Fibroblast of lung (primary cell): ENCODE measurements around the gene PSMG3. TPM values are rescaled to one million over a fixed set of nuclear protein-coding genes. Genes with fewer than 3 reads are reported as not detected.

Experiments used
- DNase-seq, 2 donors: peaks; one replicate each; pipeline versions ENCODE4 v3.0.0 to v3.0.0-alpha.2; 2010; ENCODE audit warnings: low read depth in 2 of 2
- H2AFZ ChIP-seq: 2 replicates; pipeline ENCODE4 v1.5.1; 2012; ENCODE audit warnings: low read length, control low read depth, inconsistent platforms
- H3K27ac ChIP-seq: 2 replicates; pipeline ENCODE4 v1.5.1; 2011; ENCODE audit warnings: low read length, control low read depth; ENCODE audit not compliant: insufficient read depth
- H3K27me3 ChIP-seq: 2 replicates; pipeline ENCODE4 v1.5.1; 2011; ENCODE audit warnings: mild to moderate bottlenecking, low read length; ENCODE audit not compliant: control insufficient read depth, insufficient read depth
- H3K36me3 ChIP-seq: 2 replicates; pipeline ENCODE4 v1.5.1; 2011; ENCODE audit warnings: low read length; ENCODE audit not compliant: control insufficient read depth, insufficient read depth
- H3K4me1 ChIP-seq: 2 replicates; pipeline ENCODE4 v1.5.1; 2011; ENCODE audit warnings: low read length; ENCODE audit not compliant: control insufficient read depth, insufficient read depth; ENCODE audit errors: extremely low read depth
- H3K4me2 ChIP-seq: 2 replicates; pipeline ENCODE4 v1.5.1; 2011; ENCODE audit warnings: low read length, control low read depth; ENCODE audit not compliant: insufficient read depth; ENCODE audit errors: extremely low read depth
- H3K4me3 ChIP-seq, 4 experiments: fragments of 200-600 bp in 1 of 4; sonication (generic) in 1 of 4; replicated peaks in 1 of 4; 2 replicates each; pipeline ENCODE4 v1.5.1; 2011 to 2016; ENCODE audit warnings: low read length in 4 of 4, low read depth in 3 of 4, mild to moderate bottlenecking in 3 of 4, control low read depth in 2 of 4, inconsistent platforms in 1 of 4, mixed read lengths in 1 of 4; ENCODE audit not compliant: insufficient read depth in 1 of 4; ENCODE audit errors: control extremely low read depth in 1 of 4
- H3K79me2 ChIP-seq: 2 replicates; pipeline ENCODE4 v1.5.1; 2012; ENCODE audit warnings: mild to moderate bottlenecking, low read length, inconsistent platforms; ENCODE audit not compliant: control insufficient read depth, insufficient read depth
- H3K9ac ChIP-seq: 2 replicates; pipeline ENCODE4 v1.5.1; 2011; ENCODE audit warnings: mild to moderate bottlenecking, low read length, control low read depth; ENCODE audit not compliant: insufficient read depth
- H3K9me3 ChIP-seq: 2 replicates; pipeline ENCODE4 v1.5.1; 2012; ENCODE audit warnings: low read depth, low read length; ENCODE audit not compliant: control insufficient read depth, insufficient read depth
- H4K20me1 ChIP-seq: 2 replicates; pipeline ENCODE4 v1.5.1; 2011; ENCODE audit warnings: low read length; ENCODE audit not compliant: control insufficient read depth, insufficient read depth; ENCODE audit errors: extremely low read depth
- CTCF ChIP-seq, 2 donors: IDR thresholded peaks in 1 of 2; conservative IDR thresholded peaks in 1 of 2; 1 replicate in 1 of 2; 2 replicates in 1 of 2; pipeline ENCODE4 v1.5.1; 2011 to 2012; ENCODE audit warnings: low read length in 2 of 2, control low read depth in 1 of 2, inconsistent platforms in 1 of 2, low read depth in 1 of 2, mild to moderate bottlenecking in 1 of 2
- EZH2 ChIP-seq: IDR thresholded peaks from 2 replicates; pipeline ENCODE4 v1.5.1; 2012; ENCODE audit warnings: low read length, control low read depth, mild to moderate bottlenecking; ENCODE audit errors: missing control alignments
- polyA plus RNA-seq, 2 donors: library from polyadenylated mRNA; depleted of rRNA in 1 of 2; stranded (reverse) in 1 of 2; unstranded in 1 of 2; fragments of >200 nt; gene quantifications; 2 replicates each; pipeline ENCODE4 v1.2.1, GENCODE V29; 2011 to 2012; ENCODE audit warnings: missing spikeins in 1 of 2
- total RNA-seq: library from RNA; depleted of rRNA; stranded (reverse); fragments of >200 nt; gene quantifications from 2 replicates; pipeline ENCODE4 v1.2.1, GENCODE V29; 2014

Gene PSMG3
- total and polyA plus RNA-seq, 2 donors (not counting 1 experiment from before 2014, with no cell fraction given), result 19.3 to 24.6 TPM

GRCh38 chr7:1526271-1526754 is 43.5 kb downstream of the PSMG3 start:
- no peaks in the 10 kb centered on the region for H4K20me1 ChIP-seq
- no peaks in the 10 kb centered on the region for H3K36me3 ChIP-seq
- no peak overlapping the region for H3K27ac ChIP-seq
- H3K4me1 ChIP-seq, result no peaks in the 10 kb centered on the region
- no peak for DNase-seq
- no peak overlapping the region for H3K9ac ChIP-seq
- peaks cover 2% of the 10 kb centered on the region for H3K79me2 ChIP-seq
- H3K27me3 ChIP-seq, result peaks cover 16% of the 10 kb centered on the region
- no peak overlapping the region for H3K4me2 ChIP-seq
- H2AFZ ChIP-seq, result peak overlapping the region; percentile 3
- peak overlapping the region in 1 of 4 experiments; percentile 14 for H3K4me3 ChIP-seq
- TF ChIP-seq CTCF (conservative IDR thresholded peaks at IDR 0.05 in 1 of 2, IDR thresholded peaks at IDR 0.05 in 1 of 2; ENCODE audit: low read depth in 1 of 2, low read length in 2 of 2), result no peak
- TF ChIP-seq EZH2, result no peak
- no peaks in the 10 kb centered on the region for H3K9me3 ChIP-seq

DNA sequence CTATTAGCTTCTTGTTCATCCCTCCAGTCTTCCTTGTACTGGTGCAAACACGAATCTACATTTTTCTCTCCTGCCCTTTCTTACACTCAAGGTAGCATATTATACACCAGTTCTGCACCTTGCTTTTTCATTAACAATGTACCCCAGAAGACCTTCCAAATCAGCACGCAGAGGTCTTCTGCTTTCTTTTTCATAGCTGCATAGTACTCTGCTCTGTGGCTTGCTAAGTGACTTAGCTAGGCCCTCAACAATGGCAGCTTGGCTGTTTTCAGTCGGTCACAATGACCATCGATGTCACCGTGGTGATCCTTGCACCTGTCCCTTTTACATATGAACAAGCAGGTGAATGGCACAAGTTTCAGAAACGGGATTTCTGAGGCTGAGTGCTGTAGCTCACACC is 44.4 kb downstream of the PSMG3 start:
- Histone ChIP-seq H3K9ac (no peak overlapping the region), H3K27me3 (peaks cover 16% of the 10 kb centered on the region), H3K4me3 (no peak overlapping the region), H3K9me3 (no peaks in the 10 kb centered on the region), H3K79me2 (no peaks in the 10 kb centered on the region), H3K36me3 (no peaks in the 10 kb centered on the region), H2AFZ (no peak overlapping the region), H3K27ac (no peak overlapping the region), H3K4me2 (no peak overlapping the region), H3K4me1 (no peaks in the 10 kb centered on the region), H4K20me1 (no peaks in the 10 kb centered on the region)
- no peak for DNase-seq
- TF ChIP-seq EZH2 (no peak), CTCF (conservative IDR thresholded peaks at IDR 0.05 in 1 of 2, IDR thresholded peaks at IDR 0.05 in 1 of 2; ENCODE audit: low read depth in 1 of 2, low read length in 2 of 2) (no peak)

GRCh38 chr7:1523844-1524243 is 46.0 kb downstream of the PSMG3 start:
- no peak overlapping the region for H3K4me3 ChIP-seq
- DNase-seq, result no peak
- no peak overlapping the region for H3K4me2 ChIP-seq
- H3K36me3 ChIP-seq, result no peaks in the 10 kb centered on the region
- peaks cover 16% of the 10 kb centered on the region for H3K27me3 ChIP-seq
- no peaks in the 10 kb centered on the region for H3K4me1 ChIP-seq
- H2AFZ ChIP-seq, result no peak overlapping the region
- no peak overlapping the region for H3K27ac ChIP-seq
- H4K20me1 ChIP-seq, result no peaks in the 10 kb centered on the region
- no peak overlapping the region for H3K9ac ChIP-seq
- H3K79me2 ChIP-seq, result no peaks in the 10 kb centered on the region
- TF ChIP-seq CTCF (conservative IDR thresholded peaks at IDR 0.05 in 1 of 2, IDR thresholded peaks at IDR 0.05 in 1 of 2; ENCODE audit: low read depth in 1 of 2, low read length in 2 of 2) (no peak), EZH2 (no peak)
- H3K9me3 ChIP-seq, result no peaks in the 10 kb centered on the region
